Limb (tissue), 2 donors: ENCODE measurements around the gene SOHLH1.

Source experiments
- DNase-seq, 2 donors: peaks; one replicate each; pipeline ENCODE4 v3.0.0-alpha.2; 2016; ENCODE audit errors: extremely low spot score in 2 of 2

The SOHLH1 gene

DNA sequence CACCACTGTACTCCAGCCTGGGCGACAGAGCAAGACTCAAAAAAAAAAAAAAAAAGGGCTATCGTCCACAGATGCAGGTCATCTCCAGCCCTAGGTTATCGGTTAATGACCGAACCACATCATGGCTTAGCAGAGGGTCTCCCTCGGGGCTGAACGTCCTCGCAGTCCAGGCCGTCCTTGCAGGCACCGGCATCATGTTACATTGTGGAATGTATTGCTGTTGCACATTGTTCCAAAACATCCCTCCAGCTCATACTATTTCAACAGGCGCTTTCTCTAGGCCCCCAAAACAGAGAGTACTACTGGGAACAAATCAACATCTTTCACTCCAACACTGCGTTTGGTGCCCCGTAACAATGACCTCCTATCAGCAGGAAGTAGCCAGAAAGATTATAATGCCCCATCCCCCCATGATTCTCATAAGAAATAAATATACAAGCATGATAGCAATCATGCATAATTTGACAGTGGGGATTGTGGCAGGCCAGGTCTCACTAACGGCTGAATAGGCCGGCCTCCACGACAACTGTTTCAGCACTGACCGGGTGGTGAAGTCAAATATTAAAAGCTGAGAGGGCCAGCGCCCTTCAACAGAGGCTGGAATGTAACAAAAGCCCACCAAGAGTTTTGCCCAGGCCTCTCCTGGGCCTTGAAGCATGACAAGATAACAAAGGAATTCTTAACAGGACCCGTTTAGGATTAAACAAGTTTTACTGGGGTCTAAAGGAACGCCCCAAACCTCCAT, 37.3 kb downstream of the SOHLH1 start:
- DNase-seq: peak in 1 of 2 donors; percentile 8

DNA sequence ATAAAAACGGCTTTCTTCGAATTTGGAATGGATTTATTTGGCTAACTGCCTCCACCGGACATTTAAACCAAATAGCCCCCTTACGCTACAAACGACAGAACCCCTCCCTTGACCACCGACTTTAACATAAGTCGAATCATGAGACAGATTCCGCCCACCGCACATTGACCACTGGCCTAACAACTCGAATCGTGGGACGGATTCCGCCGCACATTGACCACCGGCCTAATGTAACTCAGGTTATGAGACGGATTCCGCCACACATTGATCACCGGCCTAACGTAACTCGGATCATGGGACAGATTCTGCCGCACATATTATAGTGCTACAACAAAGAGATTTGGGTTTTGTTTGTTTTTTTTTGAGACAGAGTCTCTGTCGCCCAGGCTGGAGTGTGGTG, 38.9 kb downstream of the SOHLH1 start:
- no peak for DNase-seq

DNA sequence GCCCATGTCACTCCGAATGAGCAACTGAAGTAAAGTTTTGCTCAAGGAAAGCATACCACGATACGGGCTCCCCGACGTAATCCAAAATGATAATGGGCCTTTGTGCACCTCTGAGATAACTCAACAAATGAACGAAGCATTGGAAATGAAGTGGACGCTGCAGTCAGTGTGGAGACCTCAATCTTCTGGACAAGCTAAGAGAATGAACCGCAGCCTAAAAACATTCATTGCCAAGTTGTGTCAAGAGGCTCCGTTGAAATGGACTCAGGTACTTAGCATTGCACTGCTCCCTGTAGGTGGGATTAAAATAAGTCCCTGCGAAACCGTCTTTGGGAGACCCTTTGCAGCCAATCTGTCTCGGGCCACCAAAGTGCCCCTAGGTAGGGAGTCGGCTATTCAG, 40.0 kb downstream of the SOHLH1 start:
- DNase-seq: no peak

DNA sequence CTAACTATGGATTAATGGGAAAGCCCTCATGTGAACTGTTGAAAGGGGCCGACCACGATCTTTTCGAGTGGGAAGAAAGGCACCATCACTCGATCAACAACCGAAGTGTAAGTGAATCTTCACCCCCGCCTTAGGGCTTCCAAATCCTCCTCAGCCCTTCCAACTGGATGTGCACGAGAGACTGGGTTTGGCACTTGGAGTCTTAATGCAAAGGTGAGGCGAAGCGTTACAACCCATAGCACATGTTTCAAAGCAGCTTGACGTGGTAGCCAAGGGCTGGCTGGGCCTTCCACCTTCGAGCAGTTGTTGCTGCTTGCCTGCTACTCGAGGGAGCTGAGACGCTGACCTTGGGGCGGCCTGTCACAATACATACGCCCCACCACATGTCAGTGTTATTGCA, 41.9 kb downstream of the SOHLH1 start:
- DNase-seq: no peak

DNA sequence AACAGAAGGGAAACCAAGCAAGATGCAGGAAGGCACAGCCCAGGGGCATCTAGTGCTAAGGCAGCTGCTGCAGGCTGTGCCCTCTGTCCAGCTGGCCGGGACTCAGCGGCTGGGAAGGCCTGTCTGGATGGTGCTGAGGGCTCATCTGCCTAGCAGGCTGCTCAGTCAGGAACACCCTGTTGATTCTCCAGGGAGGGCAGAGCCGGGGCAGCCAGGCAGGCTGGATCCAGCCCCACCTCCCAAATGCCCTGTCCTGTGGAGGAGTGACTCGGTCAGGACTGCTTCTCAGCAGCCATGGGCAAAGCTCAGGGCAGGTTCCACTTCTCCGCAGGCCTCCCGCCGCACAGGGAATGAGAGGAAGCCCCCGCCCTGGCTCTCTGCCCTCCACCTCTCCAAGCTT, 44.0 kb downstream of the SOHLH1 start:
- DNase-seq: no peak

DNA sequence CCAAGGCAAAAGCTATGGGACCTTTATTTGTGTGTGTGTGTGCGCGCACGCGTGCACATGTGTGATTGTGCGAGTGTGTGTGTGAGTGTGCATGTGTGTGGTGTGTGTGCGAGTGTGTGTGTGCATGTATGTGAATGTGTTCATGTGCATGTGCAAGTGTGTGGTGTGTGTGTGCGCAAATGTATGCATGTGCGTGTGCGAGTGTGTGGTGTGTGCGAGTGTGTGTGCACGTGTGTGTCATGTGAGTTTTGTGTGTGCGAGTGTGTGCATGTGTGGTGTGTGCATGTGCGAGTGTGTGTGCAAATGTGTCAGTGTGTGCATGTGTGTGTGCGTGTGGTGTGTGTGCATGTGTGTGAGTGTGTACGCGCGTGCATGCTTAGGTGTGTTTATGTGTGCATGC, 48.9 kb downstream of the SOHLH1 start:
- DNase-seq: no peak

DNA sequence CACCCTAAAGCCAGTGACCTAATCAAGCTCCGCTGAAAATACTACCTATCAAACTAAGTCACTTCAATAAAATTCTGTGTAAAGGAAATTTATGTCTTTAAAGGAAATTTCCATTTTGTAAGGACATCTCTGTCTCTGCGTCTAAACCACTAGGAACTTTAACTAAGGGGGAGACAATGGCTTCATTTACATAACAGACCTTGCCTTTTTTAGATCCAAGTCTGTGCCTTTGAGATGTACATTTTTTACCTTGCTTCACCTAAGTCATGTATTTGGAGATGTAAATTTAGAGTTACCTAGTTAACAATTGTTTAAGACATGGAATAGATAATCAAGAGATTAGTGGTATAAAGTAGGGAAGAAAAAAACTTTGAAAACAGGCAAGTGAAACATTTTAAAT, 49.8 kb downstream of the SOHLH1 start:
- DNase-seq: no peak

DNA sequence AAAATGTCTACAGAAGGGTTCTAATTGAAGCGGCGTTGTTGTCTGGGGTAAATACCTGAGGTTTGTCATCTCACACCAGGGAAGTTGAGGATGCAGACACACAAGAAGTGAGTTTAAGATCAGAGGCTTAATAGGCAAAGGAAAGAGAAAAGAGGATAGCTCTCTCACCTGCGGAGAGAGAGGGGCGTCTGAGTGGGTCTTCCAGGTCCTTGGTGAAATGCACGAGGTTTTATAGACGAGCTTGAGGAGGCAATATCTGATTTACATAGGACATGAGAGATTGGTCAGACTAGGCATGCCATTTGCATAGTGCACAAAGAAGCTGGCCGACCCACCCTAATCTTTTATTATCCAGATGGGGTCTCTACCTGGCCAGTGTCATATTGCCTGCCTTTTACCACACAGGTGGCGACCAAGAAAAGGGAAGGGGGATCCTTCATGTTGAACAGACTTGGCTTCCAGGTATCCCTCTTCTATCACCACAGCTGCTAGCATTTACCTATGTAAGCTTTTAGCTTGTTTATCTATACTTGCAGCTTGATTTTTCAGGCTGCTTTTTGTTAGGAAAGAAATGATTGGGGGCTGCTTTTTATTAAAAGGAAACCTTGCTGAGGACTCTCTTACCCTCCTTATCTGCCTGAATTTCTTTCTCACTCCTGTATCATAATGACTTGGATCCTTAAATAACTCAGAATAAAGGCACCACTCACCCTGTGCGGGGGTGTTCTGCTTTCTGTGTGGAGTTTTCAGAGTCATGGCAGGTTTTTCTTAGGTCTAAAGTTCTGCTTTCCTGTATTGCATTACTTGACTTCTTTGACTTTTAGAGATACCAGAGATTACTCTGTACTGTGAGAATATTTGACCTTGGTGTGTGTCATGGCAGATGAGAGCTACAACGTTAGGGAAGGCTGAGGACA, 50.5 kb downstream of the SOHLH1 start:
- DNase-seq: no peak

DNA sequence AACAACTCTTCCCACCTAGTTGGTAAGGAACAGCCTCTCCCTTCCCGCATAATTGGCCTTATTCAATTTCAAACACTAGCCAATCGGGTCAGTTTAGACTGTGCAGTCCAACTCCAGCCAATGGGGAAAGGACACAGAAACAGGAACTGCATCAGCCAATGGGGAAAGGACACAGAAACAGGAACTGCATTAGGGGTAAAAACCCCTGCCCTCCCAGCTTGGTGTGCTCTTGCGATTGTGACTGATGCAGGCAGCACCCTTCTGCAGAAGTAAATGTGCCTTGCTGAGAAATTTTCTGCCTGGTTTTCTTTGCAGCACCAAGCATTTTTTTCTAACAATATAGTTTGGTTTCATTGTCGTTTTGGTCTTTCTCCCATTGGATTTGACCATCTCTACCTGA, 51.4 kb downstream of the SOHLH1 start:
- DNase-seq: no peak

DNA sequence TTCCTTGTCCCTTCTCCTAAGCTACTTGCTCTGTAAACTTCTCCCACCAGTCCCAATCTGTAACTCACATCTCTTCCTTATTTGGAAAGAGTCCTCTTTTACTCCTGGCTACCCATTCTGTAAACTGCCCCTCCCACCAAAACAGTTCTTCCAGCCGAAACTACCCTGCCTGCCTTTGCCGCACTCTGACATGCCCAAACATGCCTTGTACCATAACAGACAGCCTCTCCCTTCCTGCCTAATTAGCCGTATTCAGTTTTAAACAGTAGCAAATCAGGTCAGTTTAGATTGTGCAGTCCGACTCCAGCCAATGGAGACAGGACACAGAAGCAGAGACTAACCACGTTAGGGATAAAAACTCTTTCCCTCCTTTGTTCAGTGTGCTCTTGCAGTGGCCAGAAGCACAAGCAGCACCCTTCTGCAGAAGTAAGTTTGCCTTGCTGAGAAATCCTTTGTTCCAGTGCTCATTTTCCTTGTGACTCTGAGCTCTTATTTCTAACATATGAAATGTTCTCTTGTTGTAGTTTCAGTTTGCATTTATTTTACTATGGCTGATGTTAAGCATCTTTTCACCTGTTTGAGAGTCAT, 54.6 kb downstream of the SOHLH1 start:
- DNase-seq: no peak
